HCT116 (cell line): ENCODE measurements around the gene CCR5AS. TPM values are rescaled to one million over a fixed set of nuclear protein-coding genes. Genes with fewer than 3 reads are reported as not detected.

Experiments
- CBX3 ChIP-seq: IDR thresholded peaks from 2 replicates; pipeline ENCODE4 v1.6.1; 2012; ENCODE audit warnings: low read depth
- RAD21 ChIP-seq: IDR thresholded peaks from 2 replicates; pipeline ENCODE4 v1.6.1; 2012; ENCODE audit warnings: low read depth, mild to moderate bottlenecking
- total RNA-seq: library from RNA; stranded (reverse); gene quantifications from one replicate; pipeline ENCODE4 v1.2.1, GENCODE V29; 2021; ENCODE audit not compliant: unreplicated experiment

Gene CCR5AS

GRCh38 chr3:46314517-46314916, 92.3 kb downstream of the CCR5AS start (continued):
- no peak for TF ChIP-seq RAD21
- TF ChIP-seq CBX3 = no peak

Other genes with a start within 250 kb of the CCR5AS start
- gene CCR1, start 198.8 kb downstream of the CCR5AS start, total RNA-seq = 0.10 TPM
- gene CCR3, start 164.6 kb downstream of the CCR5AS start, total RNA-seq = not detected
- gene CCR2, start 53.0 kb downstream of the CCR5AS start, total RNA-seq = not detected
- not detected for gene CCR5, start 36.1 kb downstream of the CCR5AS start, total RNA-seq
- gene CCRL2, start 193 bp upstream of the CCR5AS start, total RNA-seq = not detected
- gene LTF, start 57.8 kb upstream of the CCR5AS start, total RNA-seq = not detected
- gene RTP3, start 90.9 kb upstream of the CCR5AS start, total RNA-seq = not detected
- gene LRRC2, start 159.2 kb upstream of the CCR5AS start, total RNA-seq = not detected
- not detected for gene FAM240A, start 205.5 kb upstream of the CCR5AS start, total RNA-seq